HepG2 (cell line): Measurements from ENCODE around the gene QDPR. TPM values are rescaled to one million over a fixed set of nuclear protein-coding genes. Genes with fewer than 3 reads are reported as not detected.

ENCODE experiments used
- CEBPB ChIP-seq: IDR thresholded peaks from 2 replicates; pipeline ENCODE4 v1.6.1; 2011; ENCODE audit warnings: low read depth, low read length, improper control_type of control experiment, borderline replicate concordance
- ELF3 ChIP-seq: IDR thresholded peaks from 2 replicates; pipeline ENCODE4 v1.6.1; 2016; ENCODE audit warnings: missing genetic modification reagents, missing compliant biosample characterization
- FOXP1 ChIP-seq, 2 experiments: fragments of 450-650 bp in 1 of 2; IDR thresholded peaks; 2 replicates each; pipeline ENCODE4 v1.6.1; 2017 to 2018; ENCODE audit warnings: antibody characterized with exemption in 1 of 2
- HOXA3 ChIP-seq: sonication (generic); formaldehyde crosslinking; IDR thresholded peaks from 2 replicates; pipeline ENCODE4 v1.5.0; 2020; ENCODE audit warnings: missing genetic modification reagents
- IKZF4 ChIP-seq: sonication (generic); formaldehyde crosslinking; IDR thresholded peaks from 2 replicates; pipeline ENCODE4 v1.5.1; 2020; ENCODE audit warnings: borderline replicate concordance, mild to moderate bottlenecking, low read depth, missing genetic modification reagents; ENCODE audit errors: not compliant biosample characterization
- KDM5B ChIP-seq: sonication (generic); formaldehyde crosslinking; IDR thresholded peaks from 2 replicates; pipeline ENCODE4 v1.4.0; 2020; ENCODE audit warnings: missing genetic modification reagents, mild to moderate bottlenecking, borderline replicate concordance
- RBFOX2 ChIP-seq: fragments of 200-400 bp; formaldehyde crosslinking; IDR thresholded peaks from 2 replicates; pipeline ENCODE4 v1.6.1; 2017; ENCODE audit warnings: low read depth, mild to moderate bottlenecking, low read length
- RCOR2 ChIP-seq: IDR thresholded peaks from 2 replicates; pipeline ENCODE4 v1.6.1; 2016; ENCODE audit warnings: missing biosample characterization, missing genetic modification reagents
- SALL1 ChIP-seq: sonication (generic); formaldehyde crosslinking; IDR thresholded peaks from 2 replicates; pipeline ENCODE4 v1.8.0; 2022; ENCODE audit warnings: mild to moderate bottlenecking, missing genetic modification reagents
- SETDB1 ChIP-seq: sonication (generic); formaldehyde crosslinking; IDR thresholded peaks from 2 replicates; pipeline ENCODE4 v1.5.1; 2020; ENCODE audit warnings: missing genetic modification reagents, mild to moderate bottlenecking, borderline replicate concordance
- ZKSCAN5 ChIP-seq: sonication (generic); formaldehyde crosslinking; IDR thresholded peaks from 2 replicates; pipeline ENCODE4 v1.5.1; 2020; ENCODE audit warnings: mild to moderate bottlenecking, missing genetic modification reagents
- ZNF160 ChIP-seq: sonication (generic); formaldehyde crosslinking; IDR thresholded peaks from 2 replicates; pipeline ENCODE4 v1.8.0; 2022; ENCODE audit warnings: mild to moderate bottlenecking, inconsistent platforms, missing genetic modification reagents
- ZNF570 ChIP-seq: sonication (generic); formaldehyde crosslinking; IDR thresholded peaks from 2 replicates; pipeline ENCODE4 v1.4.0; 2020; ENCODE audit warnings: mild to moderate bottlenecking, missing genetic modification reagents, borderline replicate concordance
- ZNF788 ChIP-seq: sonication (generic); formaldehyde crosslinking; IDR thresholded peaks from 2 replicates; pipeline ENCODE4 v1.5.0; 2020; ENCODE audit warnings: mild to moderate bottlenecking, missing genetic modification reagents, borderline replicate concordance
- polyA plus RNA-seq, 8 experiments: library from polyadenylated mRNA; depleted of rRNA in 3 of 8; stranded (reverse) in 7 of 8; unstranded in 1 of 8; fragments of >200 nt; fragmentation: Illumina TruSeq in 4 of 8; extraction: Trizol in 4 of 8; gene quantifications; 2 replicates each; pipeline versions ENCODE4 v1.2.1 to v1.2.3, GENCODE V29; 2011 to 2016; ENCODE audit warnings: low read depth in 4 of 8, missing spikeins in 1 of 8, mixed read lengths in 1 of 8; ENCODE audit not compliant: insufficient read depth in 1 of 8
- total RNA-seq, 5 experiments: library from RNA; depleted of rRNA; stranded (reverse); fragments of >200 nt; fragmentation: Illumina TruSeq; extraction: Trizol; gene quantifications; 2 replicates each; pipeline ENCODE4 v1.2.3, GENCODE V29; 2016; ENCODE audit warnings: low read depth in 1 of 5
- TF ChIP-seq, protein P1 (sequence below): sonication (generic); formaldehyde crosslinking; IDR thresholded peaks from 2 replicates; pipeline ENCODE4 v1.4.0; 2020; ENCODE audit warnings: missing genetic modification reagents
- TF ChIP-seq, protein P2 (sequence below): sonication (generic); formaldehyde crosslinking; IDR thresholded peaks from 2 replicates; pipeline ENCODE4 v1.8.1; 2023; ENCODE audit warnings: mild to moderate bottlenecking, moderate library complexity, missing genetic modification reagents
- TF ChIP-seq, protein P3 (sequence below): IDR thresholded peaks from 2 replicates; pipeline ENCODE4 v1.6.1; 2016
- TF ChIP-seq, protein P4 (sequence below): sonication (generic); formaldehyde crosslinking; IDR thresholded peaks from 2 replicates; pipeline ENCODE4 v1.4.0; 2020; ENCODE audit warnings: missing genetic modification reagents, borderline replicate concordance

The QDPR gene
- total and polyA plus RNA-seq, 2 of the 13 experiments (the other 11 are each of a cell fraction or from before 2014, with no cell fraction given), result 9.9 to 95.5 TPM

DNA sequence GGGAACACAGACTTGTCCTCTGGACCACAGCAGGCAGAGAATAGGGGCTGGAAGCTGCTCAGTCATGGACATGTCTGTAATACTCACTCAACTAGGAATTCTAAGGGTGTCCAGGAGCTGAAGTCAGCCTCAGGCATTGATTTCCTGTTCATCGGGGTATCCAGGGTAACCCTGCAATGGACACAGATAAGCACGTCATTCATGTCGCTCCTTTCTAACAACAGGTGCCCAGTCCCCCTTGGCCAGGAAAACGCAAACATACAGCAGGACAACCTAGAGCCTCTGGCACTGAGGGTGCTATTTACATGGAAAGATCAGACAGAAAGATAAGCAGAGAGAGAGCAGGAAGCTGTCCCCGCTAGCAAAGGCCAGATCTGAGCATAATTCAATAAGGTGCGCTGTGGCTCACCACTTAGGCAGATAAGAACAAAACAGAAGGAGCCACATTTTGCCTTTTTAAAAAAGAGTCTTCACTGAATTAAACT is 21.3 kb downstream of the QDPR start (continued):
- TF ChIP-seq, protein P1, sequence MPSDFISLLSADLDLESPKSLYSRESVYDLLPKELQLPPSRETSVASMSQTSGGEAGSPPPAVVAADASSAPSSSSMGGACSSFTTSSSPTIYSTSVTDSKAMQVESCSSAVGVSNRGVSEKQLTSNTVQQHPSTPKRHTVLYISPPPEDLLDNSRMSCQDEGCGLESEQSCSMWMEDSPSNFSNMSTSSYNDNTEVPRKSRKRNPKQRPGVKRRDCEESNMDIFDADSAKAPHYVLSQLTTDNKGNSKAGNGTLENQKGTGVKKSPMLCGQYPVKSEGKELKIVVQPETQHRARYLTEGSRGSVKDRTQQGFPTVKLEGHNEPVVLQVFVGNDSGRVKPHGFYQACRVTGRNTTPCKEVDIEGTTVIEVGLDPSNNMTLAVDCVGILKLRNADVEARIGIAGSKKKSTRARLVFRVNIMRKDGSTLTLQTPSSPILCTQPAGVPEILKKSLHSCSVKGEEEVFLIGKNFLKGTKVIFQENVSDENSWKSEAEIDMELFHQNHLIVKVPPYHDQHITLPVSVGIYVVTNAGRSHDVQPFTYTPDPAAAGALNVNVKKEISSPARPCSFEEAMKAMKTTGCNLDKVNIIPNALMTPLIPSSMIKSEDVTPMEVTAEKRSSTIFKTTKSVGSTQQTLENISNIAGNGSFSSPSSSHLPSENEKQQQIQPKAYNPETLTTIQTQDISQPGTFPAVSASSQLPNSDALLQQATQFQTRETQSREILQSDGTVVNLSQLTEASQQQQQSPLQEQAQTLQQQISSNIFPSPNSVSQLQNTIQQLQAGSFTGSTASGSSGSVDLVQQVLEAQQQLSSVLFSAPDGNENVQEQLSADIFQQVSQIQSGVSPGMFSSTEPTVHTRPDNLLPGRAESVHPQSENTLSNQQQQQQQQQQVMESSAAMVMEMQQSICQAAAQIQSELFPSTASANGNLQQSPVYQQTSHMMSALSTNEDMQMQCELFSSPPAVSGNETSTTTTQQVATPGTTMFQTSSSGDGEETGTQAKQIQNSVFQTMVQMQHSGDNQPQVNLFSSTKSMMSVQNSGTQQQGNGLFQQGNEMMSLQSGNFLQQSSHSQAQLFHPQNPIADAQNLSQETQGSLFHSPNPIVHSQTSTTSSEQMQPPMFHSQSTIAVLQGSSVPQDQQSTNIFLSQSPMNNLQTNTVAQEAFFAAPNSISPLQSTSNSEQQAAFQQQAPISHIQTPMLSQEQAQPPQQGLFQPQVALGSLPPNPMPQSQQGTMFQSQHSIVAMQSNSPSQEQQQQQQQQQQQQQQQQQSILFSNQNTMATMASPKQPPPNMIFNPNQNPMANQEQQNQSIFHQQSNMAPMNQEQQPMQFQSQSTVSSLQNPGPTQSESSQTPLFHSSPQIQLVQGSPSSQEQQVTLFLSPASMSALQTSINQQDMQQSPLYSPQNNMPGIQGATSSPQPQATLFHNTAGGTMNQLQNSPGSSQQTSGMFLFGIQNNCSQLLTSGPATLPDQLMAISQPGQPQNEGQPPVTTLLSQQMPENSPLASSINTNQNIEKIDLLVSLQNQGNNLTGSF (CRISPR knock-in tag), result no peak
- TF ChIP-seq CEBPB (no peak), RBFOX2 (no peak), IKZF4 (no peak), ZNF160 (CRISPR knock-in tag) (no peak), ZKSCAN5 (CRISPR knock-in tag) (no peak), ZNF788 (CRISPR knock-in tag) (no peak), SALL1 (CRISPR knock-in tag) (peak; percentile 94), ELF3 (CRISPR knock-in tag) (peak; percentile 91), HOXA3 (CRISPR knock-in tag) (peak; percentile 71; the same call in 1 of the 2 replicates), KDM5B (CRISPR knock-in tag) (no peak), FOXP1 (IDR thresholded peaks at IDR 0.05) (no peak), FOXP1 (CRISPR knock-in tag; IDR thresholded peaks at IDR 0.05) (peak; percentile 78), RCOR2 (CRISPR knock-in tag) (0 out of 2 replicates have a peak, but pooled peaks have one; percentile 75), ZNF570 (no peak), SETDB1 (CRISPR knock-in tag) (no peak)
- TF ChIP-seq, protein P2, sequence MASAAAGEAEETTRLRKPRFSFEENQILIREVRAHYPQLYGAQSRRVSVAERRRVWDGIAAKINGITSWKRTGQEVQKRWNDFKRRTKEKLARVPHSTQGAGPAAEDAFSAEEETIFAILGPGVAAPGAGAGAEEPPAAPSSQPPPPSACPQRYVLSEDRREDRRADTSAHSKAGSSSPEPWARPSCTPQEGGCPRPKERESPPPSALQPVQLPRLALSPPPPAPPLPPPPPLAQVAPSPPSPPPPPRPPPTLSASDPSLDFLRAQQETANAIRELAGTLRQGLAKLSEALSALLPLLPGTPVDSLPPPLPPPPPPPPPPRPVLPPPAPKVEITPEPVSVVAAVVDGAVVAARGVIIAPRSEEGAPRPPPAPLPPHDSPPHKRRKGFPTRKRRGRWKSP (CRISPR knock-in tag), result 0 out of 2 replicates have a peak, but pooled peaks have one; percentile 45
- TF ChIP-seq, protein P3, sequence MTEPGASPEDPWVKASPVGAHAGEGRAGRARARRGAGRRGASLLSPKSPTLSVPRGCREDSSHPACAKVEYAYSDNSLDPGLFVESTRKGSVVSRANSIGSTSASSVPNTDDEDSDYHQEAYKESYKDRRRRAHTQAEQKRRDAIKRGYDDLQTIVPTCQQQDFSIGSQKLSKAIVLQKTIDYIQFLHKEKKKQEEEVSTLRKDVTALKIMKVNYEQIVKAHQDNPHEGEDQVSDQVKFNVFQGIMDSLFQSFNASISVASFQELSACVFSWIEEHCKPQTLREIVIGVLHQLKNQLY (CRISPR knock-in tag), result no peak; the same call in 1 of the 2 replicates
- TF ChIP-seq, protein P4, sequence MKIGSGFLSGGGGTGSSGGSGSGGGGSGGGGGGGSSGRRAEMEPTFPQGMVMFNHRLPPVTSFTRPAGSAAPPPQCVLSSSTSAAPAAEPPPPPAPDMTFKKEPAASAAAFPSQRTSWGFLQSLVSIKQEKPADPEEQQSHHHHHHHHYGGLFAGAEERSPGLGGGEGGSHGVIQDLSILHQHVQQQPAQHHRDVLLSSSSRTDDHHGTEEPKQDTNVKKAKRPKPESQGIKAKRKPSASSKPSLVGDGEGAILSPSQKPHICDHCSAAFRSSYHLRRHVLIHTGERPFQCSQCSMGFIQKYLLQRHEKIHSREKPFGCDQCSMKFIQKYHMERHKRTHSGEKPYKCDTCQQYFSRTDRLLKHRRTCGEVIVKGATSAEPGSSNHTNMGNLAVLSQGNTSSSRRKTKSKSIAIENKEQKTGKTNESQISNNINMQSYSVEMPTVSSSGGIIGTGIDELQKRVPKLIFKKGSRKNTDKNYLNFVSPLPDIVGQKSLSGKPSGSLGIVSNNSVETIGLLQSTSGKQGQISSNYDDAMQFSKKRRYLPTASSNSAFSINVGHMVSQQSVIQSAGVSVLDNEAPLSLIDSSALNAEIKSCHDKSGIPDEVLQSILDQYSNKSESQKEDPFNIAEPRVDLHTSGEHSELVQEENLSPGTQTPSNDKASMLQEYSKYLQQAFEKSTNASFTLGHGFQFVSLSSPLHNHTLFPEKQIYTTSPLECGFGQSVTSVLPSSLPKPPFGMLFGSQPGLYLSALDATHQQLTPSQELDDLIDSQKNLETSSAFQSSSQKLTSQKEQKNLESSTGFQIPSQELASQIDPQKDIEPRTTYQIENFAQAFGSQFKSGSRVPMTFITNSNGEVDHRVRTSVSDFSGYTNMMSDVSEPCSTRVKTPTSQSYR, result no peak
